GM04504 (cell line): ENCODE data around the gene RRP36.

Experiments used
- DNase-seq: peaks from one replicate; pipeline ENCODE4 v3.0.0-alpha.2; 2012; ENCODE audit warnings: low read depth

RRP36 gene

GRCh38 chr6:43007126-43007525 is 14.3 kb upstream of the RRP36 start:
- DNase-seq: no peak

GRCh38 chr6:43009124-43009523 is 12.3 kb upstream of the RRP36 start:
- no peak for DNase-seq

- no peak for DNase-seq
These were observed 10.2 kb upstream of the RRP36 start for GRCh38 chr6:43011207-43011606.

GRCh38 chr6:43012364-43012763 is 9.1 kb upstream of the RRP36 start:
- no peak for DNase-seq

- no peak for DNase-seq
These were observed 8.2 kb upstream of the RRP36 start for GRCh38 chr6:43013097-43013842.

- DNase-seq: peak; percentile 100
These were observed 7.5 kb upstream of the RRP36 start, which contains the start of the genes KLHDC3 and MEA1 for GRCh38 chr6:43013843-43014433. Gene KLHDC3 (plus strand): TSS chr6:43014249. CDS start chr6:43017193, 2,944 bp downstream. Gene MEA1 (minus strand): TSS chr6:43013946. CDS start chr6:43013813, 133 bp downstream.

- no peak for DNase-seq
These were observed 7.0 kb upstream of the RRP36 start for GRCh38 chr6:43014434-43014909.

- no peak for DNase-seq
These were observed 5.1 kb upstream of the RRP36 start for GRCh38 chr6:43016176-43016942.

- DNase-seq: no peak
These were observed 4.5 kb upstream of the RRP36 start for GRCh38 chr6:43016943-43017334.

- DNase-seq: no peak
These were observed 2.3 kb upstream of the RRP36 start for GRCh38 chr6:43019152-43019551.

GRCh38 chr6:43020052-43020705 is 1.2 kb upstream of the RRP36 start:
- no peak for DNase-seq

- DNase-seq: no peak
These were observed 576 bp upstream of the RRP36 start for GRCh38 chr6:43020847-43021246.

GRCh38 chr6:43024436-43024835 is 3.0 kb downstream of the RRP36 start:
- no peak for DNase-seq

- DNase-seq: no peak
These were observed 4.9 kb downstream of the RRP36 start for GRCh38 chr6:43026365-43026764.

- no peak for DNase-seq
These were observed 7.7 kb downstream of the RRP36 start for GRCh38 chr6:43029120-43029519.

- no peak for DNase-seq
These were observed 10.9 kb downstream of the RRP36 start for GRCh38 chr6:43032326-43032725.

GRCh38 chr6:43033496-43034189 is 12.2 kb downstream of the RRP36 start:
- DNase-seq: no peak

GRCh38 chr6:43034190-43034525 is 12.7 kb downstream of the RRP36 start:
- DNase-seq: no peak

- no peak for DNase-seq
These were observed 14.2 kb downstream of the RRP36 start for GRCh38 chr6:43035495-43036194.

- no peak for DNase-seq
These were observed 15.3 kb downstream of the RRP36 start for GRCh38 chr6:43036712-43037111.

- DNase-seq: no peak
These were observed 15.8 kb downstream of the RRP36 start for GRCh38 chr6:43037197-43037596.
